Measurements from ENCODE around the gene INPP4A.

DNA sequence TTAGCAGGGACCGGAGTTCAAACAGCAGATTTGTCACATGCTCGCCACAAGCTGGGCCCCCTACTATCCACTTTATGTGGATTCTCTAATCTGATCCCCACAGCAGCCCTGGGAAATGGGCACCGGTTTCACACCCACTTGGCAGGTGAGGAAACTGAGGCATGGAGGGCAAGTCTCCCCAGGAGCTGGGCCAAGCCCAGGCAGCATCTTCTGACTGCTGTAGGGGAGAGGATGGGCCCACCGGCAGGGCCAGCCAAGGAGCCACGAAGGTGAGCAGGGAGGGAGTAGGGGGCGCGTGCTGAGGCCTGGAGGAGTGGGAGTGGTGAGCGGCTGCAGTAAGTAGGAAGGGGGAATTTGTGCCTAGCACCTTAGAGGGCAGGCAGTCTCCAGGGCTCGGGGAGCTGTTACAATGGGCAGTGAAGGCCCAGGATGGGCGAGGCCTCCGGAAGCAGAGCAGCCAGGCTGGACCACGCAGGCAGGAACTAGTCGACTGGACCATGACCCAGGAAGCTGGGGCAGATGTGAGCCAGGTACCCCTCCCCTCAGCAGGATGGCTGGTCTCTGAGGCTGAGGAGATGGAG is 126.6 kb downstream of the INPP4A start:
- TF ChIP-seq, protein P1, sequence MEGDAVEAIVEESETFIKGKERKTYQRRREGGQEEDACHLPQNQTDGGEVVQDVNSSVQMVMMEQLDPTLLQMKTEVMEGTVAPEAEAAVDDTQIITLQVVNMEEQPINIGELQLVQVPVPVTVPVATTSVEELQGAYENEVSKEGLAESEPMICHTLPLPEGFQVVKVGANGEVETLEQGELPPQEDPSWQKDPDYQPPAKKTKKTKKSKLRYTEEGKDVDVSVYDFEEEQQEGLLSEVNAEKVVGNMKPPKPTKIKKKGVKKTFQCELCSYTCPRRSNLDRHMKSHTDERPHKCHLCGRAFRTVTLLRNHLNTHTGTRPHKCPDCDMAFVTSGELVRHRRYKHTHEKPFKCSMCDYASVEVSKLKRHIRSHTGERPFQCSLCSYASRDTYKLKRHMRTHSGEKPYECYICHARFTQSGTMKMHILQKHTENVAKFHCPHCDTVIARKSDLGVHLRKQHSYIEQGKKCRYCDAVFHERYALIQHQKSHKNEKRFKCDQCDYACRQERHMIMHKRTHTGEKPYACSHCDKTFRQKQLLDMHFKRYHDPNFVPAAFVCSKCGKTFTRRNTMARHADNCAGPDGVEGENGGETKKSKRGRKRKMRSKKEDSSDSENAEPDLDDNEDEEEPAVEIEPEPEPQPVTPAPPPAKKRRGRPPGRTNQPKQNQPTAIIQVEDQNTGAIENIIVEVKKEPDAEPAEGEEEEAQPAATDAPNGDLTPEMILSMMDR (optimal IDR thresholded peaks at IDR 0.05 in 1 of 3, IDR thresholded peaks at IDR 0.05 in 1 of 3, conservative IDR thresholded peaks at IDR 0.05 in 1 of 3; ENCODE audit: extremely low read depth in 1 of 3, insufficient read depth in 2 of 3, low read length in 3 of 3) = no peak
- no peak for TF ChIP-seq EZH2 (IDR thresholded peaks at IDR 0.05; ENCODE audit: low read length)
